HCEC 1CT (cell line): ENCODE results near the gene ARHGEF33.

Experiments
- DNase-seq: peaks from one replicate; pipeline ENCODE4 v3.0.0-alpha.2; 2017

Gene ARHGEF33

GRCh38 chr2:38966006-38966405 lies 76.3 kb downstream of the ARHGEF33 start:
- no peak for DNase-seq

- no peak for DNase-seq
Observed at GRCh38 chr2:38966678-38967077, 77.0 kb downstream of the ARHGEF33 start.

GRCh38 chr2:38968021-38968420 lies 78.3 kb downstream of the ARHGEF33 start:
- DNase-seq: no peak

GRCh38 chr2:38971377-38971776 lies 81.7 kb downstream of the ARHGEF33 start:
- no peak for DNase-seq

DNA sequence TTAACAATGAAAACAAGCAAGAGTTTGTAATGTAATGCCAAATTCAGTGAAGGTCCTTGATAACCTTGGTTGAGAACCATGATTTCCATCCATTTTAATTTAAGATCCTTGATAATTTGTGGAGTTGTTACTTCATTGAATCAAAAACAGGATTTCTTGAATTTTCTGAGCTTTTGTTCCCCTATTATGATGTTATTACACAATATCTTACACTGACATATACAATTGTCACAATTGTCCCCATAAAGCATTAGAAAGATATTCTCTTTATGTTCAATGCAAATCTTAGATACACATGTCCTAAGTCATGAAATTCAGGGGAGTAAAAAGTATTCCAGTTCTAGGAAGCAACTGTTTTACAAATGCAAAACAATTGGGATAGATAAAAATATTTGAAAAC lies 83.6 kb downstream of the ARHGEF33 start:
- DNase-seq: no peak

GRCh38 chr2:38975042-38975441 lies 85.4 kb downstream of the ARHGEF33 start:
- no peak for DNase-seq

DNA sequence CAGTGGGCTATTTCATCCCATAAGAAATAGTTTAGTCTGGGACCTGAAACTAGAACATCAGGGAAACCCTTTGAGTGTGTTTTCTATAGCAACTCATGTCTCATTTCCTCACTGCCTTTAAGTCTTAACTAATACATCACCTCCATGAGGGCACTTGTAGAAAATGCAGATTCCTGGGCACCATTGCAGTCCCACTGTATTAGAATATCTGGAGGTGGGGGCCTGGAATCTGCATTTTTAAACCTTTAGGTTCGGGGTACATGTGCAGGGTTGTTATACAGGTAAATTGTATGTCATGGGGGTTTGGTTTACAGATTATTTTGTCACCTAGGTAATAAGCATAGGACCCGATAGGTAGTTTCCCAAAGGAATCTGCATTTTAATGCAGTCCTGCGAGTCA lies 87.4 kb downstream of the ARHGEF33 start:
- no peak for DNase-seq

DNA sequence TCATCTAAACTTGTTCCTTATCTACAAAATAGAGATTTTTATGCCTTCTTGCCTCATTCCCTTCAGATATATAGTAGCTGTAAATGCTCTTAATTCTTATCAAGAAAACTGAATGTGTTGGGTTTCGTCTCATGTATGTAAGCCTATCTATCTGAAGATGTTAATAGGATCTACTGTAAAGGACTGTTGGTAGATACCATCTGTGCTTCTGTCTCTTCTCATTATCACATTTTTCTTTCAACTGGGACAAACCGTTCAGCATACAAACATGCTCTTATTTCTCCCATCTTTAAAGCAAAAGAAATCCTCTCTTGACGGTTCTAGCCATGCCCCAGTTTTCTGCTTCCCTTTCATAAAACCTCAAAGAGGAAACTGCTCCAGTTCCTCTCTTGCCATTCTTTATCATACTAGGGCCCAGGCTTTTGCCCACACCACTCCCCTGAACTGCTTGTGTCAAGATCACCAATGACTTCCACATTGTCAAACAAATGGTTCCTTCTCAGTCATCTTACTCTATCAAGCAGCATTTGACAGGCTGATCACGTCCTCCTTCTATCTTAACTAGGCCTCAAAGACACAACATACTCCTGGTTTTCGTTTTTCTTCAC lies 88.7 kb downstream of the ARHGEF33 start:
- no peak for DNase-seq

DNA sequence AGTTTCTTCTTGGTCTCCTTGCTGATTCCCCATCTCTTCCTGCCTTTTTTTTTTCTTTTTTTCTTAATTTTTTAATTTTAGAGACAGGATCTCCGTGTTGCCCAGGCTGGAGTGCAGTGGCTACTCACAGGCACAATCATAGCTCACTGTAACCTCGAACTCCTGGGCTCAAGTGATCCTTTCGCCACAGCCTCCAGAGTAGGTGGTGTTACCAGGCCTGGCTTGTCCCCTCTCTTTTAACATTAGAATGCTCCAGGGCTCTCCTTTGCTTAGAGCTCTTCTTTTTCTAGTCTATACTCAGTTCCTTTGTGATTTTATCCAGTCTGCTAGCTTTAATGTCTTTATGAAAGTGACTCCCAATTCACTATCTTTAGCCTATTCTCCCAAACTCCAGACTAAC lies 89.2 kb downstream of the ARHGEF33 start:
- no peak for DNase-seq

DNA sequence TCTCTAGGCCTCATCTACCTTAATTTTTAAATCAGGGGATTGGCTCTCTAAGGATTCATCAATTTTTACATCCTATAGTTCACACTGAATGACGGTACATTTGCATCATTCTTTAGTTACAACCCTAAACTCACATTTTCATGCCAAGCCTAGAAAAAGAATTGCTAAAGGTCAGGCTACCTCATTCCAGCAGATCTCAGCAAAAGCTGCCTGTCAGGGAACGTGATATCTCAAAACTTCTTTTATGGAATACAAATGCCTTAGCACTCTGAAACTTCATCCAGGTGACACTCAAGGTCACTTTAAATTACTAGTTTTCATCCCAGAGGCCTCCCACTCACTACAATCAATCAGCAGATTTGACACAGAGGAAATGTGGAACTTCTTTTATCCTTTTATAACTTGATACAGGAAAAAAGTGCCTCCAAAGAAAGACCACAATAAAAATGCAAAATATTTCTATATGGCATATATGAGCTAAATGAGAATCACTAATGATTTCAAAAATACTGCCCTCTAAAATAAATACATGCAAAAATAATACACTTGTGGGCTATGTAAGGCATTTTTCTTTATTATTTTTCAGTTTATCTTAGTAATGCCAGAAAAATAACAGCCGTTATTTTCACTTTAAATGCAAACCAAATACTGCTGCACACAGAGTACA lies 91.5 kb downstream of the ARHGEF33 start:
- no peak for DNase-seq

DNA sequence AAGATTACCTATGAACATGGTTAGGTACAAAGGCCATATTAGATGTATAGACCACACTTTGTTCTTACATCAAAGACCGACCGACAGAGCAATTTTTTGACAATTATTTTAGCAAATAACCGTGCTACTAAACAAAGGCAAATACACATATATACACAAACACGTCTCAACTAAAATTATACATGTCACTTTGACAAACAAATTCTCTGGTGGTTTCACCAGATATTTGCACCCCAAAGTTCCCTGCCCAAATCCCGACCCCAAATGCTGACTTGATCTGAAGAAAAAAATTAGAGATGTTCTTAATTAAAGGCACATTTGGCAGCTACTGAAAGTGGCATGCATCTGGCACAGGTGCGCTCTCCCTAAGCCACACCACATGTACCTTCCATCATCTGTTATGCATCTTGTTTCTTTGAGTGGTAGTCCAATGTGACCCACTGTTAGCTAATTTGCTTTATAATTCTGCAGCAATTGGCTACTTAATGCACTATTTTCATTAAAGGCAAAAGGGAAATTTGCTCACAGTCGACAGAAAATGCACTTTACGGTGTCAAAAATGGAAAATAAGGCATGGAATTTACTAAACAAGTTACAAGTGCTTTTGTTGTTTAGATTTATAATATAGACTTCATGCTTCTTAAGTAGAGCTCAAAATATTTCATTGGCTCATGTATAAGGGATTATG lies 92.1 kb downstream of the ARHGEF33 start:
- no peak for DNase-seq

- no peak for DNase-seq
Observed at GRCh38 chr2:38982498-38982897, 92.8 kb downstream of the ARHGEF33 start.

DNA sequence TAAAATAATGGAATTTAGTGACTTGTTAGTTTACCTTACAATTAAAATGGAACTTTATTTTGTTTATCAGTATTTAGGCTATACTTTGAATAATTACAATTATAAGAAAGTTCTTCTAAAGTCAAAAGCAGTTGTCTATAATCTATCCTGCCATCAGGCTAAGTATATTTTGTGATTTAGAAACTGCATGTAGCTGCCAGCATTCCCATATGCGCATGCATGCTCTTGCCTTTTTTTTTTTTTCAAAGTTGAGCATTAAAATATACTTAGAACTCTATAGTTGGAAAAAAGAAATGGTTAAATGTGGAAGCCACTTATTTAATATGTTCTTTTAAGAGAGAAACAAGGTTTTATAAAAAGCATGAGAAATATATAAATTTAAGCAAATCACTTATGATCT lies 99.0 kb downstream of the ARHGEF33 start:
- DNase-seq: no peak

GRCh38 chr2:38991899-38992298 lies 102.2 kb downstream of the ARHGEF33 start:
- no peak for DNase-seq

DNA sequence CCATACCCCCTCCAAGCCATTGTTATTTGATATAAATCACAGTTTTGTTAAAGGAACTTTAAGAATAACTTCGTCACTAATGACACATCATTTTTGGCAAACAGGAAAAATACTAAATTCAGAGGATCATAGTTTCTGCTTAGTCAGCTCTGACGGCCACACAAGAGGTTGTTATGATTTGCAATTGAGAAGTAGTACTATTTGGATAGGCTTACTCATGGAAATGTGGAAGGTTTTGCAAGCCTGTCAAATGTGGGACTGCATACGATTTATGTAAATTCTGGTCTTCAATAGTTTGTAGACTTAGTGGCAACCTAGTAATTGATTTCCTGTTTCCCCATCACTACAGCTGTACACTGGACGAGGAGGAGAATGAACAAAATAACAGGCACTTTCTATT lies 108.1 kb downstream of the ARHGEF33 start:
- DNase-seq: peak; percentile 98

- DNase-seq: no peak
Observed at GRCh38 chr2:39000552-39000951, 110.9 kb downstream of the ARHGEF33 start.

- DNase-seq: no peak
Observed at GRCh38 chr2:39007875-39008504, 118.3 kb downstream of the ARHGEF33 start.

GRCh38 chr2:39008665-39009064 lies 119.0 kb downstream of the ARHGEF33 start:
- DNase-seq: no peak

DNA sequence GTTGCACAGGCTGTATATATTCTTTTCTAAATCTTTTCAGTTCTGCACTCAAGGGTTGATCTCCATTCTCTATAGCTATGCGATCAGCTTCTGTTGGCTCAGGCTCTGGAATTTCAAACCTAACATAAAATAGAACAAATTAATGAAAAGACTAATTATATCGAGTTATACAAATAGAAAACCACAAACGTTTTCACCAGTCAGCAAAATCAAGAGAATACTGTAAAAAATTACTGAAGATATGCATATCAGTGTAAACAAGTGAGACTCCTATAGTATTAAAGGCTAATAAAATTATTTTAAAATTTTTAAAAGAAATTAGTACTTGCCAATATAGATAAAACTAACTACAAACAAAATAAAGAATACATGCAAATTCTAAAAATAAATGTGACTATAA lies 124.2 kb downstream of the ARHGEF33 start:
- no peak for DNase-seq

DNA sequence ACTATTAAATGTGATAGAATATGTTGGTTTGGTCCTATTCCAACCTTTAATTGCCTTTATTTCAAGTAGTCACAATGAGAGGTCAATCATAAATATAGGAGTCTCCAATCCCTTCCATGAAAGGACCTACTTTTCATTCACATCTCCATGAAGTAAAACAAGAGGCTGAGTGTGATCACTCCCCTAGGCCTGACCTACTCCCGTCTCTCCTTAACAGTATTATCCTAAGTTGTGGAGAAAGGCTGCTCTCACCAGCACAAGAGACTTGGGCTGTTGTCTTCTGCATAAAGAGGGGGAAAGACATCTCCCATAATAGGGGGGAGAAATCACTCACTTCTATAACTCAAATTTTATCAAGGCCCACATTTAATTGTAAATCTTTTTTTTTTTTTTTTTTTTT lies 125.7 kb downstream of the ARHGEF33 start:
- no peak for DNase-seq

GRCh38 chr2:39017334-39017733 lies 127.7 kb downstream of the ARHGEF33 start:
- no peak for DNase-seq

DNA sequence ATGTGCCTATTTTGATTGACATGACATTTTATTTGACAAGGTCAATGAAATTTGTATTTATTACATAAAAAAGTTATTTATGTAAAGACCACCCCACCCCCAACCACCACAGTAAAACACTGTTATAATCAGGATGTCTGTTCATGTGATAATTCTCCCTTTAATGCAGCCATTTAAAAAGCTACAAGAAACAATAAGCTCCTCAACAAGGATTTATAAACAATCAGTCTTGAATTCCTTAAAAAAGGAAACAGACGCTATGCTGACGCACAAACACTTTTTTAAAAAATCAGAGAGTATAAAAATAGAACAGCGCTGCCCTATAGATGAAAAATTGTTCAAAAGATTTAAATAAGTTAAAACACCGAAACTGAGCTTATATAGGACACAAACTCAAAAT lies 129.0 kb downstream of the ARHGEF33 start:
- no peak for DNase-seq

- DNase-seq: no peak
Observed at GRCh38 chr2:39020383-39020782, 130.7 kb downstream of the ARHGEF33 start.

GRCh38 chr2:39022642-39023235 lies 133.1 kb downstream of the ARHGEF33 start:
- no peak for DNase-seq
